Activated CD8-positive, alpha-beta T cell treated with anti-CD3 and anti-CD28 coated beads, Interleukin-2, amount 10 ng/mL, durations not matched to agents 7 days and 5 days (primary cell): Measurements from ENCODE around the gene CDC42BPG. TPM values are rescaled to one million over a fixed set of nuclear protein-coding genes. Genes with fewer than 3 reads are reported as not detected.

ENCODE experiments used
- ATAC-seq: fragments of 150-1000 bp; cut with Tn5 transposase; one replicate; pipeline ENCODE4 v1.10.0; 2021; ENCODE audit warnings: moderate library complexity
- CTCF ChIA-PET: fragments of 350-600 bp; sonication (Branson Sonifier 250); formaldehyde crosslinking; loops from one replicate; lab custom pipeline; 2021; ENCODE audit warnings: antibody characterized with exemption; lab: Charles Lee
- POLR2A ChIA-PET: fragments of 350-600 bp; sonication (Branson Sonifier 250); formaldehyde crosslinking; loops from one replicate; lab custom pipeline; 2021; ENCODE audit warnings: antibody characterized with exemption; lab: Charles Lee
- DNase-seq: peaks from one replicate; pipeline ENCODE4 v3.0.0-alpha.2; 2020
- H3K27ac Mint-ChIP-seq: one replicate; pipeline ENCODE4 v1.8.0; 2021; ENCODE audit warnings: mild to moderate bottlenecking, mixed read lengths
- H3K27me3 Mint-ChIP-seq: one replicate; pipeline ENCODE4 v1.8.0; 2021; ENCODE audit warnings: low read depth, mixed read lengths
- H3K36me3 Mint-ChIP-seq: one replicate; pipeline ENCODE4 v1.8.0; 2021; ENCODE audit warnings: low read depth, mixed read lengths
- H3K4me1 Mint-ChIP-seq: one replicate; pipeline ENCODE4 v1.8.0; 2021; ENCODE audit warnings: low read depth, mixed read lengths
- H3K4me3 Mint-ChIP-seq: one replicate; pipeline ENCODE4 v1.8.0; 2021; ENCODE audit warnings: mild to moderate bottlenecking, mixed read lengths
- H3K9me3 Mint-ChIP-seq: one replicate; pipeline ENCODE4 v1.8.0; 2022; ENCODE audit warnings: mixed read lengths; ENCODE audit not compliant: insufficient read depth
- total RNA-seq, 2 experiments: library from RNA; stranded (reverse); gene quantifications; one replicate each; pipeline ENCODE4 v1.2.3, GENCODE V29; 2021

The CDC42BPG gene, protein sequence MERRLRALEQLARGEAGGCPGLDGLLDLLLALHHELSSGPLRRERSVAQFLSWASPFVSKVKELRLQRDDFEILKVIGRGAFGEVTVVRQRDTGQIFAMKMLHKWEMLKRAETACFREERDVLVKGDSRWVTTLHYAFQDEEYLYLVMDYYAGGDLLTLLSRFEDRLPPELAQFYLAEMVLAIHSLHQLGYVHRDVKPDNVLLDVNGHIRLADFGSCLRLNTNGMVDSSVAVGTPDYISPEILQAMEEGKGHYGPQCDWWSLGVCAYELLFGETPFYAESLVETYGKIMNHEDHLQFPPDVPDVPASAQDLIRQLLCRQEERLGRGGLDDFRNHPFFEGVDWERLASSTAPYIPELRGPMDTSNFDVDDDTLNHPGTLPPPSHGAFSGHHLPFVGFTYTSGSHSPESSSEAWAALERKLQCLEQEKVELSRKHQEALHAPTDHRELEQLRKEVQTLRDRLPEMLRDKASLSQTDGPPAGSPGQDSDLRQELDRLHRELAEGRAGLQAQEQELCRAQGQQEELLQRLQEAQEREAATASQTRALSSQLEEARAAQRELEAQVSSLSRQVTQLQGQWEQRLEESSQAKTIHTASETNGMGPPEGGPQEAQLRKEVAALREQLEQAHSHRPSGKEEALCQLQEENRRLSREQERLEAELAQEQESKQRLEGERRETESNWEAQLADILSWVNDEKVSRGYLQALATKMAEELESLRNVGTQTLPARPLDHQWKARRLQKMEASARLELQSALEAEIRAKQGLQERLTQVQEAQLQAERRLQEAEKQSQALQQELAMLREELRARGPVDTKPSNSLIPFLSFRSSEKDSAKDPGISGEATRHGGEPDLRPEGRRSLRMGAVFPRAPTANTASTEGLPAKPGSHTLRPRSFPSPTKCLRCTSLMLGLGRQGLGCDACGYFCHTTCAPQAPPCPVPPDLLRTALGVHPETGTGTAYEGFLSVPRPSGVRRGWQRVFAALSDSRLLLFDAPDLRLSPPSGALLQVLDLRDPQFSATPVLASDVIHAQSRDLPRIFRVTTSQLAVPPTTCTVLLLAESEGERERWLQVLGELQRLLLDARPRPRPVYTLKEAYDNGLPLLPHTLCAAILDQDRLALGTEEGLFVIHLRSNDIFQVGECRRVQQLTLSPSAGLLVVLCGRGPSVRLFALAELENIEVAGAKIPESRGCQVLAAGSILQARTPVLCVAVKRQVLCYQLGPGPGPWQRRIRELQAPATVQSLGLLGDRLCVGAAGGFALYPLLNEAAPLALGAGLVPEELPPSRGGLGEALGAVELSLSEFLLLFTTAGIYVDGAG (N-terminal part only)
- 1 to 10 TPM in 1 of 2 experiments, under 1 TPM in 1; 0.61 to 1.2 TPM for total RNA-seq

DNA sequence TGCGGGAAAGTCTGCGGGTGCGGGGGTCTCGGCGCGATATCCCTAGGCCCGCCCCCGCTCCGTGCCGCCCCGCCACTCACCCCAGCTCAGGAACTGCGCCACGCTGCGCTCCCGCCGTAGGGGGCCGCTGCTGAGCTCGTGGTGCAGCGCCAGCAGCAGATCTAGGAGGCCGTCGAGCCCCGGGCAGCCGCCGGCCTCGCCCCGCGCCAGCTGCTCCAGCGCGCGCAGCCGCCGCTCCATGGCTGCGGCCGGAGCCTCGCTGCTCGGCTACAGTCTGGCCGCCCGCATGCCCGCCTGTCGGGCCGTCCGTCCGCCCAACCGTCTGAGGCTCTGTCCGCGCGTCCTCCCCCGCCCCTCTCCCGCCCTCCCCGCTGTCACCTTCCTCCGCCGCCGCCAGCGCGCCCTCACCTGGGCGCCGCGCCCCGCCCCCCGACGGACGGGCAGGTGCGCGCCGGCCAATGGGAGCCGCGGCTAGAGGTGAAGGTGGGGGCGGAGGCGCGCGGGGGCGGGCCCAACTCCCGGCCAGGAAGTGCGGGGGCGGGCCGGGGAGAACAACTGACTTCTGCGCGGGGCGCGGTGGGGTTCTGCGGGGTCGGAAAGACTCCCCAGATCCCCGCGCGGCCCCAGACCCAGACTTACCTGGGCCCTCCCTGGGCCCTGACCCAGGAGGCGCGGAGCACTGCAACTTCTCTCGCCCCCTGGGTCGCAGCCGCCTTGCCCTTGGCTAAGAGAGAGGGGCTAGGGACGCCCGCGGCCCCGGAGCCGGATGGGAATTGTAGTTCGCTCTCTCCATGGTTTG, at the start of gene CDC42BPG:
TSS of gene CDC42BPG (minus strand) at position 324 of the 799 bp plus-strand sequence. CDS start at position 240, 84 bp downstream.
- no peaks in the 10 kb centered on the region for H3K36me3 Mint-ChIP-seq
- ChIA-PET POLR2A (interaction anchor here (1.1 to 27.1 kb wide), 2 partner anchors 14 to 34 kb away, joined by 3 to 469 read pairs; partner anchors contain the start of gene EHD1), CTCF (interaction anchor here (0.7 to 20.9 kb wide), 21 partner anchors 9 to 277 kb away, joined by 3 to 491 read pairs (median 4); partner anchors contain the start of genes ARL2, BATF2, EHD1 and FAU)
- H3K4me3 Mint-ChIP-seq, result peak within 1 kb of the TSS; percentile 72
- DNase-seq (peak; percentile 73), ATAC-seq (peak; percentile 79)
- H3K4me1 Mint-ChIP-seq, result peaks cover 38% of the 10 kb centered on the region
- peak within 1 kb of the TSS; percentile 0 for H3K27ac Mint-ChIP-seq
- H3K27me3 Mint-ChIP-seq, result no peaks in the 10 kb centered on the region
- H3K9me3 Mint-ChIP-seq, result no peaks in the 10 kb centered on the region

DNA sequence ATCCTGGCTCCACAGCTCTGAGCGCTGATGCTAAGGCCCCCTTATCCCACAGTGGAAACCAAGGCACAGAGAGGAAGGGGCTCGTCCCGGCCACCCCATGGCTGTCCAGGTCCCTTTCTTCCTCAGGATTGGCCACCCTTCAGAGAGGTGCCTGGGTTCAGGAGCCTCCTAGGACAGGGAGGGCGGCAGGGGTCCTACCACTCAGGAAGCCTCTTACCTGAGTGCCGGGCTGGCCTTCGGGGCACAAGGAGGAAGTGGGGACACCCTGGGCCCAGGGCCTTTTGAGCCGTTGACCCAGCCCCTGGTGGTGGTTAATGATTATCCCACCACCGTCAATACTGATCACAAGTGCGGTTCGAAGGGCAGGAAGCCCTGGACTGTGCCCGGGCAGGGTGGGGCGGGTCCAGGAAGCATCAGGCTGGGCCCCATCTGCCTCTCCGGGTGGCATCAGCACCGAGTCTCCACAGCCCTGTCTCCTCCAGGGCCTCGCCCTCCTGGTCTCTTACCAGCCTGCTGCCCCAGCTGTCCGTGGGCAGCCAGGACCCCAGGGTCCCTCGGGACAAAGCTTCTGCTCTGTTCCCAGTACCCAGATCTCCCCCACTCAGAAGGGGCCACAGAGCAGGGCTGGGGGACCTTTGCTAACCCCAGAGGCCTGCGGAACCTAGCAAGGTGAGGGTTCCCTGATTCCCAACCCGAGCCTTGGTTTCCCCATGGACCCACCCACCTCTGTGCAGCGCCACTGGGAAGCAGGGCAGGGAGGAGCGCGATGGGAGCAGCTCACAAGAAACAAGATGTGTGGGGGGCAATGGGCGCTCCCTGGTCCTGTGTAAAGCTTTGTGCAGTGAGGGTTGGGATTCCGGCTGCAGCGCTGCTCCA, 49.0 kb upstream of the CDC42BPG start:
- peaks cover 4% of the 10 kb centered on the region for H3K36me3 Mint-ChIP-seq
- ChIA-PET CTCF (interaction anchor here (0.9 to 15.3 kb wide), 8 partner anchors 8 to 95 kb away, joined by 3 to 491 read pairs (median 4); partner anchors contain the start of genes CDC42BPG and EHD1), POLR2A (interaction anchor here (0.8 to 4.4 kb wide), 3 partner anchors 30 to 45 kb away, joined by 3 to 27 read pairs (median 3); no protein-coding TSS in a partner anchor)
- no peak overlapping the region for H3K27ac Mint-ChIP-seq
- ATAC-seq, result no peak
- H3K9me3 Mint-ChIP-seq, result no peaks in the 10 kb centered on the region
- peaks cover 7% of the 10 kb centered on the region for H3K4me1 Mint-ChIP-seq
- H3K4me3 Mint-ChIP-seq, result no peak overlapping the region
- no peaks in the 10 kb centered on the region for H3K27me3 Mint-ChIP-seq
- no peak for DNase-seq

DNA sequence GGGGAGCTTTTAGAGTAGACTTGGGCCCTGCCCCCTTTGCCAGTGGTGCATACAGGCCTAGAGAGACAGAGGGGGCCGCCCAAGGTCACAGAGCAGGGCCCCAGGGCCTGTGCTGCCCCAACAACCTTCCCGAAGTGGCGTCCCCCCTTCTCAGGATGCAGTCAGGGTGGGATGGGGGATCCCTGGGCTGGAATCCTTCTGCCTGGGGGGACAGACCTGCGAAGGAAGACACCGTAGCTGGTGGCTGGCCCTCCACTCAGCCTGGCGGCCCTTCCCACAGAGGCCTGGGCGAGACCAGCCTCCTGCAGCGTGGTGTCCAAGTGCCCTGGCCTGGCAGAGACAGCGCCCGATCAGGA, 48.4 kb upstream of the CDC42BPG start:
- H3K27me3 Mint-ChIP-seq, result no peaks in the 10 kb centered on the region
- H3K4me3 Mint-ChIP-seq, result no peak overlapping the region
- no peak for ATAC-seq
- no peak overlapping the region for H3K27ac Mint-ChIP-seq
- CTCF ChIA-PET, result interaction anchor here (6.5 to 15.3 kb wide), 3 partner anchors 16 to 40 kb away, joined by 75 to 491 read pairs (median 127); partner anchors contain the start of genes CDC42BPG and EHD1
- POLR2A ChIA-PET, result interaction anchor here (4.4 kb wide), 1 partner anchor 45 kb away, joined by 27 read pairs; no protein-coding TSS in a partner anchor
- DNase-seq, result no peak
- peaks cover 13% of the 10 kb centered on the region for H3K4me1 Mint-ChIP-seq
- no peaks in the 10 kb centered on the region for H3K9me3 Mint-ChIP-seq
- H3K36me3 Mint-ChIP-seq, result peaks cover 2% of the 10 kb centered on the region

DNA sequence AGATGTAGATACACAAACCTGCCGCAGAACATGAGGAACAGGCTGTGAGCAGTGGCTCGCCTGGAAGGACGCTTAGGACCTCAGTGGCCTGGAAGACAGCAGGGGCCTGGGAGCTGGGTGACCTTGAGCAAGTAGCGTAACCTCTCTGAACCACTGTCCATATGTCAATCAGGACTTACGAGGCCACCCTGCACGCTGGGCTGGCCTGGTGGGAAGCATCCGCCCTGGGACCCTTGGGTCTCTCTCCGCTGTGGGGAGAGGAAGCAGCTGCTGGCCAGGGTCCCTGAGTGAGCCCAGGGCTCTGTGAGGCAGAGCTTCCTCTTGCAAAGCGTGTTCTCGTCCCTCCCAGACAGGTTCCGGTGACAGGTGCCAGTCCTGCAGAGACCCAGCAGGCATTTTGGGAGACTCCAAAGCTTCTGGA, 48.0 kb upstream of the CDC42BPG start:
- Mint-ChIP-seq H3K9me3 (no peaks in the 10 kb centered on the region), H3K27ac (peak overlapping the region; percentile 5), H3K36me3 (peaks cover 2% of the 10 kb centered on the region), H3K4me3 (no peak overlapping the region), H3K4me1 (peaks cover 15% of the 10 kb centered on the region), H3K27me3 (no peaks in the 10 kb centered on the region)
- ATAC-seq (no peak), DNase-seq (no peak)
- ChIA-PET POLR2A (interaction anchor here (4.4 kb wide), 1 partner anchor 44 kb away, joined by 27 read pairs; no protein-coding TSS in a partner anchor), CTCF (interaction anchor here (6.5 to 15.3 kb wide), 3 partner anchors 16 to 40 kb away, joined by 75 to 491 read pairs (median 127); partner anchors contain the start of genes CDC42BPG and EHD1)

DNA sequence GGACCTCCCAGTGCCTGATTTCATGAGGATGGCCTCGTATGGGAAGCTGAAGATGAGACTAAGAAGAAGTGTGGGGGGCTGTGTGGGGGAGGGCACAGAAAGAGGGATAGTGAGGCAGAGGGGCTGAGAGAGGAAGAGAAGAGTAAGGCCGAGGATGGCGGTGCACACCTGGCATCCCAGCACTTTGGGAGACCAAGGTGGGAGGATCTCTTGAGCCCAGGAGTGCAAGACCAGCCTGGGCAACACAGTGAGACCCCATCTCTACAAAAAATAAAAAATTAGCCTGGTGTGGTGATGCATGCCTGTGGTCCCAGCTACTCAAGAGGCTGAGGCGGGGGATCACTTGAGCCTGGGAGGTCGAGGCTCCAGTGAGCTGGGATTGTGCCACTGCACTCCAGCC, 47.4 kb upstream of the CDC42BPG start:
- no peak for DNase-seq
- H3K27me3 Mint-ChIP-seq, result no peaks in the 10 kb centered on the region
- H3K4me1 Mint-ChIP-seq, result peaks cover 18% of the 10 kb centered on the region
- peaks cover 2% of the 10 kb centered on the region for H3K36me3 Mint-ChIP-seq
- no peaks in the 10 kb centered on the region for H3K9me3 Mint-ChIP-seq
- ATAC-seq, result no peak
- H3K27ac Mint-ChIP-seq, result peak overlapping the region; percentile 5
- CTCF ChIA-PET, result interaction anchor here (6.5 to 15.3 kb wide), 3 partner anchors 15 to 39 kb away, joined by 75 to 491 read pairs (median 127); partner anchors contain the start of genes CDC42BPG and EHD1
- POLR2A ChIA-PET, result interaction anchor here (4.4 kb wide), 1 partner anchor 44 kb away, joined by 27 read pairs; no protein-coding TSS in a partner anchor
- H3K4me3 Mint-ChIP-seq, result no peak overlapping the region

DNA sequence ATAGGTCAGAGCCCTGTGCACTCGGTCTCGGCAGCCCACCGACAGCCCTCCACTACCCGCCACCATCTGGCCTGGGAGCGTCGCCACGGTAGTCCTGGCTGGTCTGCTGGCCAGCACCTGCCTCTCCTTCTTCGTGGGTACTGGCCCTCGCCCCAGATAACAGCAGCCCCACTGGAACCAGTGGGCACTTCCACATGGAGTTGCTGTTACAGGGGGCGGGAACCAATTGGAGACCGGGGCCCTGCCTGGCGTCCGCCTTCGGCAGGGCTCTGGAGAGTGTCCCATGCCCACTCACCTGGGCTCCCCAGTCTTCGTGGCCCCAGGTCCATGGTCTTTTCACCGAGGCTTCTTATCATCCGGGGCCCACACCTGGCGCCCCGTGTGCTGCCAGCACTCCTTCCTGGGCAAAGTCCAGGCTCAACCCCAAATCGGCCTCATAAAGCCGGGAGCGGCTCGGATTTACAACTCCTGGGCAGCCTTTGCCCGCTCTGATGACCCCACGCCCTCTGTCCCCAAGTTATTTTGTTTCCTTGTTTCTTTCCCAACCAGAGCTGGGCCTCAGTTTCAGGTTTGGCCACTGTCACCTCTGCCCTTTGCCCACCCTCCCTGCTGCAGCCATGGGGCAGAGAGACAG, 46.9 kb upstream of the CDC42BPG start:
- peaks cover 18% of the 10 kb centered on the region for H3K4me1 Mint-ChIP-seq
- H3K27ac Mint-ChIP-seq, result no peak overlapping the region
- POLR2A ChIA-PET, result interaction anchor here (1.1 to 4.4 kb wide), 3 partner anchors 13 to 43 kb away, joined by 3 to 27 read pairs (median 4); partner anchors contain the start of genes EHD1 and PPP2R5B
- no peak overlapping the region for H3K4me3 Mint-ChIP-seq
- CTCF ChIA-PET, result interaction anchor here (6.5 to 15.3 kb wide), 3 partner anchors 15 to 39 kb away, joined by 75 to 491 read pairs (median 127); partner anchors contain the start of genes CDC42BPG and EHD1
- no peaks in the 10 kb centered on the region for H3K9me3 Mint-ChIP-seq
- ATAC-seq, result no peak
- peaks cover 2% of the 10 kb centered on the region for H3K36me3 Mint-ChIP-seq
- no peak for DNase-seq
- H3K27me3 Mint-ChIP-seq, result no peaks in the 10 kb centered on the region

DNA sequence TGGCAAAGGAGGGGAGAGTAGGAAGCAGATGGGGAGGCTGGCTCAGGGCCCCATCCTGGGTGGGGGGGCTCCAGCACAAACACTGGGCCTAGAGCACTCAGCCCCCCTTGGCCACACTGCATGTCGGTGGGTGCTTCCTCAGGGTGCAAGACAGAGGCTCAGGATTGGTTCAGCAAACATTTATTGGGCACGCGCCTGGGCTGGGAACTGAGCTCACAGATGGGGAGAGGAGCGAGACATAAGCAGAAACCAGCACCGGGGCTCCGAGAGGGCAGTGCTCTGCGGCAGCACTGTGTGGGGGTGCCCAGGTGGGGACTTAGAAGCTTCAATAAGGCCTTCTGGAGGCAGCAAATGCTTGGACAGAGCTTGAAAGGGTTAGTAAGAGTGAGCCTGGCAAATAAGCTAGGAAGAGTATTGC, 46.1 kb upstream of the CDC42BPG start:
- no peak overlapping the region for H3K27ac Mint-ChIP-seq
- H3K9me3 Mint-ChIP-seq, result no peaks in the 10 kb centered on the region
- ChIA-PET CTCF (interaction anchor here (0.6 to 15.3 kb wide), 5 partner anchors 8 to 116 kb away, joined by 3 to 491 read pairs (median 75); partner anchors contain the start of genes CDC42BPG and EHD1), POLR2A (interaction anchor here (0.6 to 1.3 kb wide), 3 partner anchors 12 to 38 kb away, joined by 3 to 4 read pairs (median 4); partner anchors contain the start of genes EHD1 and PPP2R5B)
- no peak for DNase-seq
- no peak overlapping the region for H3K4me3 Mint-ChIP-seq
- H3K27me3 Mint-ChIP-seq, result no peaks in the 10 kb centered on the region
- H3K4me1 Mint-ChIP-seq, result peaks cover 25% of the 10 kb centered on the region
- ATAC-seq, result no peak
- peaks cover 2% of the 10 kb centered on the region for H3K36me3 Mint-ChIP-seq

DNA sequence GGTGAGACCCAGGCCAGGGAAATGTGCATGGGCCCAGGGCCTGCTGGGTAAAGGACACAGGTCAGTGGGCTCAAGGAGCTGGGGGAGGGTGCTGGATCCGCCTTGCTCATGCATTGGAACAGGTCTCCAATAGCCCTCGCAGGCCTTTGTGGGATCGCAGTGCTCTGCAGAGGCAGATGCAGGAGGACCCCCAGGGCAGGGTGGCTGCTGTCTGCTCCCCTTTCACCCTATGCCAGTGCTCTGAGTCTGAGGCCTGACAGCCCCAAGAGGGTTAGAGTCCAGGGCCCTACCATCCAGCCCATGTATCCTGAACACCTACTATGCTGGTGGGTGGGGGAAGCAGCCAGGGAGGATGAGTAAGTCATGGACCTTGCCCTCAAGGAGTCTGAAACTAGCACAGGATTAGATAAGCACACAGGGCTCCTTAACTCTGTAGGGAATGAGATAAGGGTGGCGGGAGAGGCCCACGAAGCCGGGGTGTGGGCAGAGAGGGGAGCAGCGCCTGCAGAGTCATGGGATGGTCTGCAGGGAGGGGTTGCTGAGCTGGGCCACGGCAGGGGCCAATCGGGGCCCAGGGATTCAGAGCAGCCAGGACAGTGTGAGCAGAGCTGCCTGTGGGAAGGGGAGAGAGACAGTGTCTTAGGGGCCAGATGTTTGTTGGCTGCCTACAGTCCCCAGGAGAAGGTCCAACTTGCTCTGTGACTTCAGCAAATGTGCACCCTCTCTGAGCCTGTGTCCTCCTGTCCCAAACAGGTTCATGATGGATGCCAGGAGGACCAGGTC, 44.5 kb upstream of the CDC42BPG start:
- CTCF ChIA-PET, result interaction anchor here (0.6 to 15.3 kb wide), 5 partner anchors 12 to 1983 kb away, joined by 3 to 491 read pairs (median 75); partner anchors contain the start of genes CDC42BPG and EHD1
- Mint-ChIP-seq H3K9me3 (no peaks in the 10 kb centered on the region), H3K27ac (no peak overlapping the region), H3K4me3 (no peak overlapping the region), H3K27me3 (no peaks in the 10 kb centered on the region), H3K4me1 (peaks cover 33% of the 10 kb centered on the region), H3K36me3 (no peaks in the 10 kb centered on the region)
- POLR2A ChIA-PET, result interaction anchor here (1.1 to 1.3 kb wide), 2 partner anchors 12 to 38 kb away, joined by 3 to 4 read pairs; no protein-coding TSS in a partner anchor
- ATAC-seq, result no peak
- no peak for DNase-seq
